HG03280 (cell line): ENCODE data around the gene S1PR1.

Experiments used
- ATAC-seq: cut with Tn5 transposase; IDR thresholded peaks from one replicate; pipeline ENCODE4 v1.9.1; 2021; ENCODE audit warnings: mild to moderate bottlenecking, moderate library complexity; ENCODE audit not compliant: unreplicated experiment

S1PR1 gene

DNA sequence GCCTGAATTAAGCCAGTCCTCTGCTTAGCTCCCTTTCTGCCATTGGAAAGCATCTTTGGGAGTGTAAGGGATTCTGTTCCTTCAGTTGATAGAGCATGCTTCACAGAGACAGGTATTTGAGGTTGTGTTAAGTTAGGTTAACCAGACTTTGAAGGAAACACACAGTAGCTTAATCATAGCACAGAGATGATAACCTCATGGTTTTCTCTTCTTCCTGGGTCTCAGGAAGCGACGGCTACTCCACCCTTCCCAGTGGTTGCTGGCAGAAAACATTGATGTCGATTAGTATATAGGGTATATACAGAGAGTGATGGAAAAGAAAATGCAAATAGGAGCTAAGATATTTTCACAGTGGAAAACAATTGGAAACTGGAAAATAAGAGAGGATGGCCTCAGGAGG is 42.0 kb downstream of the S1PR1 start:
- ATAC-seq: no peak

DNA sequence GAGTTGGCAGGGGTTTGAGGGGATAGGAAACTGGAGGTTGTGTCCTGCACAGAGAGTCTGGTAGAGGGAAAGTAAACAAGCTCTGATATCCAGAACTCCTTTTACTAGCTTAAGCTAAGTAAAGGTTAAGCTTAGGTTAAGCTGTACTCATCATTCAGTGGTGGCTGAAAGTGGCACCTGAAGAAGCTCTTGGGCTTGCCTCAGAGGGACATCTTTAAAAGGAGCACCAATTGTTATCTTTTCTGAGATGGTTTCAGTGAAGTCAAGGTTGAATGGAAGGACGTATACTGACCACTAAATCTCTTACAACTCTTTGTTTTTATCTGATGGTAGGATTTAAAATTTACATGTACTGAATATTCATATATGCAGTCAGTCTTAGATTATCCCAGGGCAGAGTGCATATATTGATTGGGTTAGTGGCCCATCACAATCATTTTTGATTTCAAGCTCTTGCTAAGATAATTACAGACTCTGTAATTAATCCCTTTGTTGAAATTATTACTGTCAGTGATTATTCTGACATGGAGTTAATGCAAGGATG is 43.3 kb downstream of the S1PR1 start:
- no peak for ATAC-seq

DNA sequence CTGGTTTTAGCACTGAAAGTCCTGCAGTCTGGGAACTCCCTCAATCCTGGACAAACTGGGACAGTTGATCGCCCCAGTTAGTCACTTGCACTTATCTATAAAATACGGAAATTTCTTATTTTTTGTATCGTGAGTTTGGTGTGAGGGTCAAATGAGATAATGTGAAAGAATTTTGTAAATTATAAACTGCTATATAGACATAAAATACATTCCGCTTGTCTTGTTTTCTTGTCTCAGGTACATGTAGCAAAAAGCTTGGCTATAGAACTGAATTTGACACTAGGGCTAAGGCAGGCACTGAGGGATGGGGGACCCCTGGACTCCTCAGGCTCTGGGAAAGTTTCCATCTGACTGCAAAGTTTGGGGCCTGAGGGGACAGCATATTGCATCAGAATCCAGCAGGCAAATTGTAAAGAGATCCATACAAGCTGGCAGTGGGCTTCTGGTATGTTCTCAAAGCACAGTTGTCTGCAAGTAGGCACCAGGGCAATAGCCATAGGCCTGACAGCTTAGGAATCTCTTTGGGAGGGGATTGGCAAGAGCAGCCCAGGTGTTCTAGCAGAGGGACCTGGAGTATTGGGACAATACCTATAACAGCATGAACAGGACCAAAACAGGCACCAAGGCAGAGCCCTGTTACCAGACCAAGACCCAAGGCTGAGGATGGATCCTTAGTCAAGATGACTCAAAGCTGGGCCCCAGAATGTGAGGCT is 44.3 kb downstream of the S1PR1 start:
- no peak for ATAC-seq

DNA sequence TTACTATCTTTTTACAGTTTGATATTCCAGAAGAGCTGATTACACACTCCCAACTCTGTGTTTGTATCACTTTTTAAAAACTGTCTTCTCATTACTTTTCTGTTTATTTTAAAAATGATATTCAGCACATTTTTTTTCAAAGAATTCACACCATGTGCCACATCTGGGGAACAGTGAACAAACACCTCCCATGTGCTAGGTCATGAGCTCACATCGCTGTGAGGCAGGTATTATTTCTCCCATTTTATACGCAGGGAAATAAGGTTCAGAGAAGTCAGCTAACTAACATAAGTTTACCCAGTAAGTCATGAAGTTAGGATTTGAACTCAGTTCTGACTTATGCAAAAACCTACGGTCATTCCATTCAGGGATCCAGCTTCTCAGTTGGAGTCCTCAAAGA is 44.9 kb downstream of the S1PR1 start:
- ATAC-seq: no peak

DNA sequence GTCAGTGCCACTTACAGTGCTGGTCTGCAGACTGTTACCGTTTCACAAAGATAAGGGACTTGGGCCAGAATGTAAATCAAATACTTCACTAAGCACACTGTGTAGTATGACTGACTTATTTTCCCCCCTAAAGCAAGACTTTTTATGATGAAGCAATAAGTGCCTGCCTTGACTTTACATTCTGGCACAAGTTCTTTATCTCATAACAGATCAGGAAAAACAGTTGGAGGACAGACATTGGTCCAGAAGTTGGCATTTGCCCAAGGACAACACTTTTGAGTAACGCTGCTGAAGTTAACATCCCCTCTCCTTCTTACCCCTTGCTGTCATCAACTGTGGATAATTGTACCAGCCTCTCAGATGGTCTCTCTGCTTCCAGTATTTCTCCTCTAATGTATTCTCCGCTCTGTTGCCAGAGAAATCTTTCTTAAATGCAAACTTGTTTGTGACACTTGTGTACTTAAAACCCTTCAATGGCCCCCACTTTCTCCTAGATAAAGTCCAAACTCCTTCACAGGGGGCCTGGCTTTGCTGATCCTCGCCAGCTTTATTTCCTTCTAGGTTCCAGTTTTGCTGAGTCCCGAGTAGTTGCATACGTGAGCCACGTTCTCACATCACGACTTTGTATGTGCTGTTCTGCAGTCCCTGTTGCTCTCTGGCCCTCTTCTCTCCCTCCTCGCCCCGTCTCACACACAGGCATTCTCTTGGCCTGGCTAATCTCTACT is 45.7 kb downstream of the S1PR1 start:
- ATAC-seq: no peak

DNA sequence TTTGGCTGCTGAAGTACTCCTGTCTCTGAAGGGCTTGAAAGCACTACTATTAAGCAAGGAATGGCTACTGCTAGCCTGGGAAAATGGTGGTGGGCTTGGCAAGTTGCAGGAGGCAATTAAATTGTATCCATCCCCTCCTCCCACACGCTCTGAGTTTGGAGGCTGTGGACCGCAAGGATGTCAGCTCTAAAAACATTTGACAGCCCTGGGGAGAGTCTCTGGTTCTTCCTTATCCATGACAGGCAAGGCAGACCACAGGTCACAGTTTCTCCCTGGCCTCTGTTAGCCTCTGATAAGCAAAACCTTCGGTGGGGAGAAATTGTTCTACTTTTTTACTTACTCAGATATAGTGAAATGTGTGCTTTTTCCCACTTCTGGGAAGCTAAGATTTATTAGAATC is 46.6 kb downstream of the S1PR1 start:
- ATAC-seq: no peak

DNA sequence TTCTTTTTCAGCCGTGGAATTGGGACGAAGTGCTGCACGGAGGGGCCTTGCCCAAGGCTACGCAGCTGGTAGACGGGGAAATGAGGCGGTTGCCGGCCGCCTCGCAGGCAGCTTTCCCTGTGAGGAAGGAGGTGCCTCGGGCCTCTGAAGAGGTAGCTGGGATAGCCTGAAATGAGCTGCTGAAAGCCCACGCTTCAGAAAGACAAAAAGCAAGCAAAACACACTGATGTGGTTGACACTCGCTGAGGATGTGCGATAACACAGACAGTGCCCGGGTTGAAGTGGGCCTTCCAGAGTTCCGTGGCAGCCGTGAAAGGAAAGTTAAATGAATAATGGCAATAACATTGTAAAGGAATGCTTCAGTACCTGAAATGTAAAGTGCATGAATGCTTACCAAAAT is 47.2 kb downstream of the S1PR1 start:
- no peak for ATAC-seq

DNA sequence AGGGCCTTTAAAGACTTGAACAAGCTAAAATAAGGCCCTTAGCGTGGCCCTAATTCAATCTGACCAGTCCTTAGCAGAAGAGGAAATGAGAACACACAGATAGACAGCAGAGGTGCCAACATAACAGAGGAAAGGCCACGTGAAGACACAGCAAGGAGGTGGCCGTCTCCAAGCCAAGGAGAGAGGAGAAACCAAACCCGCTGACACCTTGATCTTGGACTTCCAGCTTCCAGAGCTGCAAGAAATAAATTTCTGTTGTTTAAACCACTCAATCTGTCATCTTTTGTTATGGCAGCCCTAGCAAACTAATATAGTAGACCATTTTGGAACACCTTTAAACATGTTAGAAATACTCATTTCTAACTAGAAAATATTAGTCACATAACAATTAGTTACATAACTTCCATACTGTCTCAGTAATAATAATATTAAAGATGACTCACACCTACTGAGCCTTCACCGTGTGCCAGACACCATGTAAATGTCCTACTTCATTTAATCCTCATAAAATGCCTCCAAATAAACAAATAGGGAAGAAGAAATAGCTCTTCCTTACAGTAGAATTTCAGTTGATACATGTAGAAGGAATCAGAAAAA is 47.9 kb downstream of the S1PR1 start:
- no peak for ATAC-seq

DNA sequence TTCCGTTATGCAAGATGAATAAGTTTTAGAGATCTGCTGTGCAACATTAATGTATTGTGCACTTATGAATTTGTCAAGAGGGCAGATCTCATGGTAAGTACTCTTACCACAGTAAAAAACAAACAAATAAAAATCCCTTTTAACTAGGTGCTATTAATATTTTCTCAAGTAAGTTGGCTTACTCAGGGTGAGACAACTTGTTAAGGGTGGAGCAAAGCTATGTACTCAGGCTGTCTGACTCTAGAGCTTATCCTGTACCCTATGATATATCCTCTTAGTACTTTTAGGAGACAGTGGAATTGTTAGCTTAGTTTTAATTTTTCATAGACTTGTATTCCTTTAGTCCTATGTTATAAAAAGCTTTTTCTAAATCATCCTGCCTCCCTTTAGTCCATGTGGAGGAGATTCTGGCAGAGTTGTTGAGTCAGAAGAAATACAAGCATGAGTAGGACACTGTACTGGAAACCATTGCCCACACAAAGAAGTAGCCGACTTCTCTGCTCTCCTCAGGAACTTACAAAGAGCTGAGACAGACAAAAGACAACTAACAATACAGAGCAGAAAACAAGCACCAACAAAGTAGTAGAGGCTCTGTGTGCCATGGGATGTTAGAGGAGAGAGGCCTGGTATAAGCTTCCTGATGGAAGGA is 49.2 kb downstream of the S1PR1 start:
- ATAC-seq: no peak

DNA sequence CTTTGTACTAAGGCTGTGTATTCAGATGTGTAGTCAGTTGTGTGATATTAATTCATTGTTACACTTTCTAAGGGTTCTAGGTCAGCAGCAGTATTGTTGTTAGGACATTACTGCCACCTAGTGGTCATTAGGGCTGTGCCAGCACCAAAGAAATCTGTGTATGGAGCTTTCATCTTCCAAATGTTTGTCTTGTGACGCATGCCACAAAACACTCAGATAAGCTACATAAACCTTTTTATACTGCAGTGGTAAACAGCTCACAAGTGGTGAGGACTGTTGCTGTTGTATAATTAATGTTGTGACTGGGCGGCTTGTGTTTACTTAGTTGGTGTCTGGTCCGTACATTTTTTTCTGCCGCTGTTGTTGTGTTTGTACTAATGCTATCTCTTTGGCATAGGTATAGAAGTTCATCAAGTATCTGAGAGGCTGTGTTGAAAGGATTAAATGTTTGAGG is 51.7 kb downstream of the S1PR1 start:
- peak; percentile 59 for ATAC-seq

DNA sequence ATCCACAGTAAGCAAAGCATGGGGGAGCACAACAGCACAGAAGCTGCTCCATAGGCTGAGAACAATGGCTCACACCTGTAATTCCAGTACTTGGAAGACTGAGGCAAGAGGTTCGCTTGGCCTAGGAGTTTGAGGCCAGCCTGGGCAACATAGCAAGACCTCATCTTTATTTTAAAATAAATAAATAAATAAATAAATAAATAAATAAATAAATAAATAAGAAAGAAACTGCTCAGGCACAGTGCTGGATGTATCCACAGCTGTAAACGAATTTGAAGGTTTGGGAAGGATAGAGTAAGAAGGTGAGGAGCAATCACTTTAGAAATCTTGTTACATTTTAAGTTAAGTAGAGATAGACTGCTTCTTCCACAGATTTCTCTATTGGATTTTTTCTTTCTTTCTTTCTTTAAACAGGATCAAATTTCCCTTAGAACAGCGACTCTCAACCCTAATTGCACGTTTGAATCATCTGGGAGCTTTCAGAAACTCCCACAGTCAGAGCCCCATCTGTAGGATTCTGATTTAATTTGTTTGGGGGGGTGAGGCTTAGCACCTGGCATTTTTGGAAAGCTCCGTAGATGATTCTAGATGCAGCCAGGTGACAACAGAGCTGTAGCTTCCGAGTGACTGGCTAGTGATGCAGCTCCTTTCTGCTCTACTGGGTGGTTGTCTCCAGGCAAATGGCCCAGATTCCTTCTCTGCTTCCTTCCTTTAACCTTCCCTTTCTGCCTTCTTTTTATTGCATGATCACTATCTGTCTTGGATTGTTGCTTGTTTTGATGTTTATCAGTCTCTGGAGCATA is 53.5 kb downstream of the S1PR1 start:
- ATAC-seq: no peak
